Transverse colon (tissue), 4 donors: ENCODE measurements around the gene MARCHF3. TPM values are rescaled to one million over a fixed set of nuclear protein-coding genes. Genes with fewer than 3 reads are reported as not detected.

ENCODE experiments used
- DNase-seq: peaks from one replicate; pipeline ENCODE4 v3.0.0-alpha.2; 2019
- H3K27ac ChIP-seq, 4 donors: fragments of 200-600 bp; sonication (generic); 2 replicates each; pipeline ENCODE4 v1.5.1; 2016 to 2018; ENCODE audit warnings: inconsistent platforms in 4 of 4
- H3K27me3 ChIP-seq: fragments of 200-600 bp; sonication (generic); 2 replicates; pipeline ENCODE4 v1.5.1; 2017; ENCODE audit warnings: inconsistent platforms
- H3K36me3 ChIP-seq, 4 donors: fragments of 200-600 bp; sonication (generic); 2 replicates each; pipeline ENCODE4 v1.5.1; 2017 to 2019; ENCODE audit warnings: inconsistent platforms in 4 of 4
- H3K4me1 ChIP-seq, 4 donors: fragments of 200-600 bp; sonication (generic); 2 replicates each; pipeline ENCODE4 v1.5.1; 2017 to 2020; ENCODE audit warnings: inconsistent platforms in 4 of 4
- H3K4me3 ChIP-seq, 4 donors: fragments of 200-600 bp; sonication (generic); 1 replicate in 1 of 4; 2 replicates in 3 of 4; pipeline versions ENCODE4 v1.5.1 to v1.6.1; 2017 to 2019; ENCODE audit warnings: inconsistent platforms in 4 of 4
- H3K9me3 ChIP-seq, 2 donors: fragments of 200-600 bp; sonication (generic); 2 replicates each; pipeline ENCODE4 v1.5.1; 2017 to 2019; ENCODE audit warnings: inconsistent platforms in 2 of 2
- EP300 ChIP-seq: sonication (generic); formaldehyde crosslinking; IDR thresholded peaks from one replicate; pipeline ENCODE4 v1.6.1; 2017; ENCODE audit warnings: antibody characterized with exemption, low read depth
- POLR2A ChIP-seq: fragments of 450-650 bp; IDR thresholded peaks from one replicate; pipeline ENCODE4 v1.6.1; 2016; ENCODE audit warnings: antibody characterized with exemption, mild to moderate bottlenecking, moderate library complexity
- POLR2AphosphoS5 ChIP-seq, 3 donors: sonication (generic); formaldehyde crosslinking; IDR thresholded peaks; one replicate each; pipeline ENCODE4 v1.6.1; 2016; ENCODE audit warnings: antibody characterized with exemption in 3 of 3
- WGBS, 2 donors: methylation state at CpG; one replicate each; pipeline ENCODE4 v1.1.5; 2018; ENCODE audit warnings: low coverage in 1 of 2; 5-methylcytosine and 5-hydroxymethylcytosine counted together
- in situ Hi-C, 4 donors: fragments of 200-750 bp; cut with MboI; loops; one replicate each; pipeline versions ENCODE4 v1.15.0 to v1.15.1; 2017; ENCODE audit warnings: low sequenced_read_pairs in 3 of 4, low pct_ligation_motif_present in 1 of 4, low pct_unique_long_range_greater_than_20kb in 1 of 4
- intact Hi-C: fragments of 100-400 bp; cut with DNase I; formaldehyde crosslinking; loops from one replicate; pipeline ENCODE4 v1.15.1; 2023; ENCODE audit warnings: low total_unique reads
- total RNA-seq, 4 donors: library from RNA; depleted of rRNA; stranded (reverse); fragments of >200 nt; gene quantifications; one replicate each; pipeline ENCODE4 v1.1.0, GENCODE V29; 2016
- TF ChIP-seq, protein P1 (sequence below), 5 experiments: fragments of 200-600 bp in 3 of 5; fragments of 450-650 bp in 2 of 5; sonication (generic) in 3 of 5; IDR thresholded peaks; 1 replicate in 2 of 5; 2 replicates in 3 of 5; pipeline ENCODE4 v1.5.1; 2016 to 2017; ENCODE audit warnings: antibody characterized with exemption in 5 of 5, inconsistent platforms in 3 of 5, mild to moderate bottlenecking in 2 of 5, moderate library complexity in 1 of 5

MARCHF3 gene
- total RNA-seq, 4 donors from 2014 or later, result 20.3 to 29.6 (median 23.0) TPM

DNA sequence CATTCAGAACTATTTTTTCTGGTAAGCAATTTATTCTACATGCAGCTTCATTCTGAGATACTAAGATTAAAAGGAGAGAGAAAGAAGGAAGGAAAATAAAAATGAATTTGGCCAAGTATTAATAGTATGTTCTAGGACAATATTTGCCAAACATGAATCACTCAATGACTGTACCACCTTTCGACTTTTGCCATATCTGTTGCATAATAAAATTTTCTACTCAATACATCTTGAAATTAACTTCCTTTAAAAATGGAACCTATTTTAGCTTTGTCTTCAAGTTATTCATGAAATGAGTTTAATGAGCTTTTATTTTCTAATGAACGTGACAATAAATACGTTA, 111.8 kb downstream of the MARCHF3 start:
- no peaks in the 10 kb centered on the region for H3K4me1 ChIP-seq
- 82 to 91% methylated on average over 3 of the region's 3 CpGs for WGBS, 2 donors
- no peak for TF ChIP-seq EP300
- TF ChIP-seq POLR2A, result no peak
- TF ChIP-seq POLR2AphosphoS5 (IDR thresholded peaks at IDR 0.05), result no peak
- intact Hi-C loops (no loop called here), in situ Hi-C loops (no loop called here)
- H3K27ac ChIP-seq, result no peak overlapping the region
- H3K36me3 ChIP-seq, result no peaks in the 10 kb centered on the region
- no peaks in the 10 kb centered on the region for H3K9me3 ChIP-seq
- DNase-seq, result no peak
- no peak overlapping the region for H3K4me3 ChIP-seq
- no peaks in the 10 kb centered on the region for H3K27me3 ChIP-seq

DNA sequence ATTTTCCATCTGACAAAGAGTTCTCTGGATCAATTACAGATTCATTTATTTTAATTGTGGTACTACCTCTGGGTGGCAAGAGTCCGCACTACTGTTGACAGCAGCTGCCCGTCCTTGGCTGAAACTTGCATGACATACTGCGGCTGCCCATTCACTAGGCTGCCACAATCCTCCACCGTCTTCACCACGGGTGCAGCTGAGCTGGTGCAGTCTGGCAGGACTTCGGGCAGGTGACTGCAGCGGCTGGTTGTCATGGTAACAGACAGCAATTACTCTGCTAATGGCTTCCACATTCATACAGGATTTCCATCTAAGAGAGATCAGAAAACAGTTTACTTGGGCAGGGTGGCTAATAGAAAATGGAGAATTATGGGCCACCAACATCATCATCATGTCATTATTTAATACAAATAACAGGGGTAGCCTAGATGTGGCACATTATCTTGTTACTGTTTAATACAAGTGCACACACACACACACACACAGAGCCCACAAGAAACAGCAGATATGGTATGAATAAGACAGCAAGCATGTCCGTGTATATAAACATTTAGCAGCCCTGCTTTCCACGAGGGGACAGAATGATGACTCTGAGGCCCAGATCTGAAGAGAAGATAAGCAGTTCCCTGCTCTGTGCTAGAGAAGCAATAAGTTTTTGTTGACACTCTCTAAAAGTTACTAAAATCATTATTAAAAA, 112.3 kb downstream of the MARCHF3 start:
- H3K4me1 ChIP-seq, result no peaks in the 10 kb centered on the region
- no peaks in the 10 kb centered on the region for H3K36me3 ChIP-seq
- TF ChIP-seq POLR2A (no peak), POLR2AphosphoS5 (IDR thresholded peaks at IDR 0.05) (no peak), EP300 (no peak)
- TF ChIP-seq, protein P1, sequence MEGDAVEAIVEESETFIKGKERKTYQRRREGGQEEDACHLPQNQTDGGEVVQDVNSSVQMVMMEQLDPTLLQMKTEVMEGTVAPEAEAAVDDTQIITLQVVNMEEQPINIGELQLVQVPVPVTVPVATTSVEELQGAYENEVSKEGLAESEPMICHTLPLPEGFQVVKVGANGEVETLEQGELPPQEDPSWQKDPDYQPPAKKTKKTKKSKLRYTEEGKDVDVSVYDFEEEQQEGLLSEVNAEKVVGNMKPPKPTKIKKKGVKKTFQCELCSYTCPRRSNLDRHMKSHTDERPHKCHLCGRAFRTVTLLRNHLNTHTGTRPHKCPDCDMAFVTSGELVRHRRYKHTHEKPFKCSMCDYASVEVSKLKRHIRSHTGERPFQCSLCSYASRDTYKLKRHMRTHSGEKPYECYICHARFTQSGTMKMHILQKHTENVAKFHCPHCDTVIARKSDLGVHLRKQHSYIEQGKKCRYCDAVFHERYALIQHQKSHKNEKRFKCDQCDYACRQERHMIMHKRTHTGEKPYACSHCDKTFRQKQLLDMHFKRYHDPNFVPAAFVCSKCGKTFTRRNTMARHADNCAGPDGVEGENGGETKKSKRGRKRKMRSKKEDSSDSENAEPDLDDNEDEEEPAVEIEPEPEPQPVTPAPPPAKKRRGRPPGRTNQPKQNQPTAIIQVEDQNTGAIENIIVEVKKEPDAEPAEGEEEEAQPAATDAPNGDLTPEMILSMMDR (IDR thresholded peaks at IDR 0.05), result no peak
- no peak for DNase-seq
- WGBS, 2 donors, result 60 to 68% methylated on average over 8 to 9 of the region's 9 CpGs
- no peak overlapping the region for H3K4me3 ChIP-seq
- in situ Hi-C loops, result no loop called here
- no peaks in the 10 kb centered on the region for H3K9me3 ChIP-seq
- H3K27ac ChIP-seq, result no peak overlapping the region
- intact Hi-C loops, result no loop called here
- H3K27me3 ChIP-seq, result no peaks in the 10 kb centered on the region

DNA sequence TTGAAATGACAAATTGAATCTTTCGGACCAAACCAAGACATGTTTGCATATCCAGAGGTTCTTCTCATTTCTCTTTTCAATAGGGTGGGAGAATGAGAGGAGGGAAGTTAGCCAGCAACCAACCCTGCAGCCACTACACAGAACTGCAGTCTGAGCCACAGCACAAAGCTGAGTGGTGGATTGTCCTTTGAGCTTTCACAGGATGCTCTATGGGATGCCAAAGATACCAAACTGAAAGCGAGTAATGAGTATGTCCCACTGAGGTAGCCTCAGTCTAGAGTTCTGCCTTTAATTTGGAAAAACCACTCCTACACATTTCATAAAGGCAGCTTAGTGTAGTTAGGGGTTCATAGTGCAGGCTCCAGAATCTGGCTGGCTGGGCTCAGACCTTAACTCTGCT, 114.9 kb downstream of the MARCHF3 start:
- Histone ChIP-seq H3K36me3 (peaks cover 0 to 15% (median 2%) of the 10 kb centered on the region in 4 donors), H3K9me3 (peaks cover 0 to 5% of the 10 kb centered on the region in 2 donors), H3K27ac (no peak overlapping the region), H3K27me3 (no peaks in the 10 kb centered on the region), H3K4me3 (no peak overlapping the region), H3K4me1 (no peaks in the 10 kb centered on the region)
- WGBS, 2 donors, result 96 to 100% methylated on average over 1 to 2 of the region's 2 CpGs
- no peak for DNase-seq
- intact Hi-C loops (no loop called here), in situ Hi-C loops (no loop called here)
- TF ChIP-seq POLR2A, result no peak
- TF ChIP-seq EP300, result no peak
- TF ChIP-seq POLR2AphosphoS5 (IDR thresholded peaks at IDR 0.05), result no peak
- TF ChIP-seq, protein P1 (IDR thresholded peaks at IDR 0.05), result no peak

DNA sequence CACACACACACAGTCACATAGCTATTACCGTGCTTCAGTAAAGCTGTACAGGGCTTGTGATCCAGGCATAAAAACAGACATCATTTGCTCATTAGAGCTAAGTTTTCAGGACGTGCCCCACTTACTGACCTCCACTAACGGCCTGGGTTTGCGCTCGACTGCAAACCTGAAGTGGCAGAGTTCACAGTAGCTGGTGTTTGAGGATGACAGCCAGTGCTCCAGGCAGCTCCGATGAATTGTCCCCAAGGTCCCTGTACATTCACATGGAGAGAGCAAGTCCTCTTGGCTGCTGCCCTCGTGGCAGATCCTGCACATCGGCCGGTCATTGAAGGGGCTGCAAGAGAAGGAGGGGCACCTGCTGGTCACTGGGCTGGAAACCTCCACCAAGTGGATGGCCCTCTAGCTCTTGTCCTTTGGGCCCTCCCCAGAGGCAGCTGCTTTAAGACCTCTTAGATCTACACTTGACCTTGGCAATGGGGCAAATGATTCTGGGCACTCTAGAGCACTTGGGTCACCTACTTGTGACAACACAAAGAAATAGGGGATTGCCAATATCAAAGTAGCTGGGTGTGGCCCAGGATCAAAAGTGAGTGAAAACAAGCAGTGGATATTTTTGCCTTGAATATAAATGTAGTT, 115.4 kb downstream of the MARCHF3 start:
- no peak for TF ChIP-seq POLR2AphosphoS5 (IDR thresholded peaks at IDR 0.05)
- TF ChIP-seq, protein P1 (IDR thresholded peaks at IDR 0.05), result no peak
- no peak for TF ChIP-seq POLR2A
- TF ChIP-seq EP300, result no peak
- no peaks in the 10 kb centered on the region for H3K4me1 ChIP-seq
- H3K27ac ChIP-seq, result no peak overlapping the region
- intact Hi-C loops, result no loop called here
- H3K27me3 ChIP-seq, result no peaks in the 10 kb centered on the region
- DNase-seq, result no peak
- in situ Hi-C loops, result no loop called here
- 76 to 95% methylated on average over 2 to 6 of the region's 9 CpGs for WGBS, 2 donors
- H3K36me3 ChIP-seq, result peaks cover 0 to 15% (median 2%) of the 10 kb centered on the region in 4 donors
- H3K4me3 ChIP-seq, result no peak overlapping the region
- H3K9me3 ChIP-seq, result peaks cover 0 to 5% of the 10 kb centered on the region in 2 donors
